Endothelial cell (in vitro differentiated cells): ENCODE results near the gene TLR7. TPM values are rescaled to one million over a fixed set of nuclear protein-coding genes. Genes with fewer than 3 reads are reported as not detected.

ENCODE experiments used
- DNase-seq: peaks from one replicate; pipeline ENCODE4 v3.0.0; 2021; ENCODE audit warnings: low spot score
- H3K27ac Mint-ChIP-seq: one replicate; pipeline ENCODE4 v1.8.0; 2021; ENCODE audit warnings: mixed read lengths, inconsistent platforms; ENCODE audit not compliant: unreplicated experiment
- H3K27me3 Mint-ChIP-seq: one replicate; pipeline ENCODE4 v1.8.0; 2021; ENCODE audit warnings: mild to moderate bottlenecking, moderate library complexity, mixed read lengths, inconsistent platforms; ENCODE audit not compliant: unreplicated experiment
- H3K36me3 Mint-ChIP-seq: one replicate; pipeline ENCODE4 v1.8.0; 2021; ENCODE audit warnings: mild to moderate bottlenecking, low read depth, mixed read lengths, inconsistent platforms; ENCODE audit not compliant: unreplicated experiment
- H3K4me1 Mint-ChIP-seq: one replicate; pipeline ENCODE4 v1.8.0; 2021; ENCODE audit warnings: mild to moderate bottlenecking, mixed read lengths, inconsistent platforms; ENCODE audit not compliant: unreplicated experiment
- H3K4me3 Mint-ChIP-seq: one replicate; pipeline ENCODE4 v1.8.0; 2021; ENCODE audit warnings: mild to moderate bottlenecking, mixed read lengths, inconsistent platforms; ENCODE audit not compliant: unreplicated experiment
- H3K9me3 Mint-ChIP-seq: one replicate; pipeline ENCODE4 v1.8.0; 2021; ENCODE audit warnings: mixed read lengths, inconsistent platforms; ENCODE audit not compliant: unreplicated experiment
- CTCF ChIP-seq: fragments of 200-600 bp; sonication (generic); IDR thresholded peaks from one replicate; pipeline ENCODE4 v1.5.0; 2021; ENCODE audit warnings: antibody characterized with exemption; ENCODE audit not compliant: unreplicated experiment
- total RNA-seq: library from RNA; stranded (reverse); fragmentation: NEBNext Ultra II Directional; extraction: Animal tissue kit (Norgen Biotek cat#: 25700); gene quantifications from one replicate; pipeline ENCODE4 v1.2.1, GENCODE V29; 2021; ENCODE audit not compliant: unreplicated experiment

Gene TLR7
- total RNA-seq, 1 donor from 2014 or later, result not detected

GRCh38 chrX:12911122-12911470, 44.2 kb downstream of the TLR7 start:
- Mint-ChIP-seq H3K36me3 (no peaks in the 10 kb centered on the region), H3K27me3 (peaks cover 2% of the 10 kb centered on the region), H3K27ac (no peak overlapping the region), H3K9me3 (no peaks in the 10 kb centered on the region), H3K4me3 (no peak overlapping the region), H3K4me1 (no peaks in the 10 kb centered on the region)
- DNase-seq, result no peak
- no peak for TF ChIP-seq CTCF

- Mint-ChIP-seq H3K4me3 (no peak overlapping the region), H3K36me3 (no peaks in the 10 kb centered on the region), H3K9me3 (no peaks in the 10 kb centered on the region), H3K27me3 (peaks cover 2% of the 10 kb centered on the region), H3K4me1 (no peaks in the 10 kb centered on the region), H3K27ac (no peak overlapping the region)
- TF ChIP-seq CTCF, result no peak
- no peak for DNase-seq
Measured at GRCh38 chrX:12912791-12913482, 46.1 kb downstream of the TLR7 start.

GRCh38 chrX:12917753-12918152, 50.9 kb downstream of the TLR7 start:
- no peak for DNase-seq
- H3K9me3 Mint-ChIP-seq, result no peaks in the 10 kb centered on the region
- no peak overlapping the region for H3K27ac Mint-ChIP-seq
- no peaks in the 10 kb centered on the region for H3K36me3 Mint-ChIP-seq
- no peak overlapping the region for H3K4me3 Mint-ChIP-seq
- peaks cover 2% of the 10 kb centered on the region for H3K27me3 Mint-ChIP-seq
- TF ChIP-seq CTCF, result no peak
- H3K4me1 Mint-ChIP-seq, result no peaks in the 10 kb centered on the region

- no peak overlapping the region for H3K4me3 Mint-ChIP-seq
- no peak for DNase-seq
- no peaks in the 10 kb centered on the region for H3K36me3 Mint-ChIP-seq
- H3K27ac Mint-ChIP-seq, result no peak overlapping the region
- peaks cover 2% of the 10 kb centered on the region for H3K27me3 Mint-ChIP-seq
- no peak for TF ChIP-seq CTCF
- no peaks in the 10 kb centered on the region for H3K4me1 Mint-ChIP-seq
- no peaks in the 10 kb centered on the region for H3K9me3 Mint-ChIP-seq
Measured at GRCh38 chrX:12919051-12919450, 52.2 kb downstream of the TLR7 start.

GRCh38 chrX:12919620-12920019, 52.7 kb downstream of the TLR7 start:
- no peak overlapping the region for H3K4me3 Mint-ChIP-seq
- no peaks in the 10 kb centered on the region for H3K9me3 Mint-ChIP-seq
- no peaks in the 10 kb centered on the region for H3K27me3 Mint-ChIP-seq
- TF ChIP-seq CTCF, result no peak
- no peak overlapping the region for H3K27ac Mint-ChIP-seq
- no peaks in the 10 kb centered on the region for H3K36me3 Mint-ChIP-seq
- no peak for DNase-seq
- no peaks in the 10 kb centered on the region for H3K4me1 Mint-ChIP-seq
